HS-5 (cell line): Measurements from ENCODE around the gene HNRNPL.

Experiments
- DNase-seq: peaks from one replicate; pipeline ENCODE4 v3.0.0-alpha.2; 2012; ENCODE audit warnings: low read depth

Gene HNRNPL

DNA sequence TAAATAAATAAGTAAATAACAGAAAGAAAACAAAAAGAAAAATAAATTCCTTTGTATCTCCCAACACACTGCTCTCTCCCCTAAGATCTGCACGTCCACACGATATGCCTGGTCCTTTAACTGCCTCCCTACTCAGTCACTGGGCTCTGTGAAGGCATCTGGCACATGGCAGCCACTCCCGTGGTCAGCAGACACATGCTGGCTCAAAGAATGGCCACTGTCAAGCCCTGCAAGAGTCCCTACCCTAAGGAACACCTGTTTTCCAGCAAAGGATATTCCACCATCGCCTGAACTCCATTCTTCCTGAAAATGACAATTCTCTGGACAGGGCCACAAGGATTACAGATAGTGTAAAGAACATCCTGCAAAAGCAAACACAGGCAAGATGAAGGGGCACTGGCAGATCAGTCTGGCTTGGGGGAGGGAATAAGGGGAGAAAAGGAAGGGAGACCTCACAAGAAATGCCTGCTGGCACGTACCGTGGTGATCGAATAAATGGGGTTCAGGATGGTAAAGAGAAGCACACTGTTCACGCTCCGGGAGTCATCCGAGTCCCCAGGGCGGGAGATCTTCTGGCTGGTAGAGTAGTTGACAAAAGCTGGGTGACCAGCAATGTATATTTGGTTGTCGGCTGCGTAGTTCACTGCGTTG is 4.3 kb downstream of the HNRNPL start:
- DNase-seq, result no peak

DNA sequence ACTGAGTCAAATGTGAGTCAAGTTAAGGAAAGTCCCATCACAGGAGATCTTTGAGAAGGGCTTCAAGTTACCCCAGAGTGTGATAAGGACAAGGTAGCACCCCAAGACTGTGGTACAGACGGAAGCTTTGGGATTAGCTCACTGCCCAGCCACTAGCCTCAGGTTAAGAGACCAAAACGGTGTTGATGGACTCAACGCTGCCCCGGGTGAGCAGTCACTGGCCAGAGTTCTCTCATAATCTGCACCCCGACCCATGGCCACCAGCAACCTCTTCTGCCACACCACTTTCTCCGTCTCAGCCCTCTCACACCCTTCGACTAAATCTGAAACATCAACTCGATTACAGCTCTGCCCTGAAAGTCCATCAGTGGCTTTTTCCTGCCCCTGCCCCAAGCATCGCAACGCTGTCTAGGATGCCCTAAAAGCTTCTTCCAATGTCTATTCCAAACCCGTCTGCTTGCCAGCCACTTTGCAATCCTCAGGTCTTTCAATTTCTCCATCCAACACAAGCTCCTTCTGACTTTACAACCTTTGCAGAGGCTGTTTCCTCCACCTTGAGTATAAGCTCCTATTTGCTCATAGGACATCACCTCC is 5.6 kb downstream of the HNRNPL start:
- no peak for DNase-seq

DNA sequence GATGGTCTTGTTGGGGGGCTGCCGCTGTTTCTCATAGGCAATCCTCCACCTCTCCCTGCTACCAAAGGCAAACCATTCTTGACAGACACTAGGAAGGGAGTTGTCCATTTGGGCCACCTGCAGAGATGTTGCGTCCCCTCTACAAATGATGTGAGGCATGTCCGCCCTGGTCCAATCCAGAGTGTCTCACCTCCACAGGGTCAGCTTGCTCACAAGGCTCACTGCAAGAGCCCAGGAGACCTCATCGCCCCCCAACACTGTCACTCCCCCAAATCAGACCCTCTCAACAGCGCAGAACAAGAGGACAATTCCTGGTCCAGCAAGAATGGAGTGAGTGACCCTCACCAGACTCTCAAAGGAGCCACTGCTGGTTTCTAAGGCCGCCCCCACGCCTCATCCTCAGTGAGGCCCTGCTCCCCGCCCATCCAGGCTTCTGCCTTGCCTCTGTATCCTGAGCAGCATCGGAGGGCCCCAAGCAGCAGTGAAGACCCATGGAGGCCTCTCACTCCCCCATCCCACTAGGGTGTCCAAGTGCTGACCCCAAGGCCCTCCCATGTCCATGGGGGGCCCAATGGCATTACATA is 6.5 kb downstream of the HNRNPL start:
- DNase-seq, result no peak

GRCh38 chr19:38842439-38843174 is 7.2 kb downstream of the HNRNPL start:
- DNase-seq, result no peak

DNA sequence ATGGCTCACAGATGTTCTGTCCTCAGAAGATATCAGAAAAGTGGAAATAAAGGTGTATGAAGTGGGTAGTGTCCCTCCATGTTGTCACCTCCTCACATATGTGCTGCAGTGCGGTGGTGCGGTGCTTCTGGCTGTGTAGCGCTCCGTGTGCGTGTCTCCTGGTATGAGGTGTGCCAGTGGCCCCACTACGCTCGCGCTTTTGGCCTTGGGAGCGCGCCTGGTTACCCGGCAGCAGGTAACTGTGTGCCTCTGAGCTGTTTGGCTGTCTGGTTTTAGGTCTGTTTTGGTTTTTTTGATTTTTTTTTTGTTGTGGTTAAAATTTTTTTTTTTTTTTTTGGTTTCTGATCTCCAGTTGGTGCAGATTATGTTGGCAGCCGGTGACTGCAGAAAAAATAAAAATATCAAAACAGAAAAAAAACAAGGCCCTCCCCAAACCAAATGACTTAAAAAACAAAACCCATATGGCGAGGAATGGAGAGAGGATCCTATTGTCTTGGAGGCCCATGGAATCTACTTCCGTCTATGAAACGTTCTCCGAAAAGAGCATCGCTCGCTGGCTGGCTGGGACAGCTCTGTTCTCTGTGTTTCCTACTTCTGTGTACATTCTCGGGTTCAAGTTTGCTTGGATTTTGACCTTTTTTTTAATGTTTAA is 7.9 kb downstream of the HNRNPL start:
- DNase-seq, result no peak

GRCh38 chr19:38841180-38841766 is 8.5 kb downstream of the HNRNPL start:
- DNase-seq, result no peak

DNA sequence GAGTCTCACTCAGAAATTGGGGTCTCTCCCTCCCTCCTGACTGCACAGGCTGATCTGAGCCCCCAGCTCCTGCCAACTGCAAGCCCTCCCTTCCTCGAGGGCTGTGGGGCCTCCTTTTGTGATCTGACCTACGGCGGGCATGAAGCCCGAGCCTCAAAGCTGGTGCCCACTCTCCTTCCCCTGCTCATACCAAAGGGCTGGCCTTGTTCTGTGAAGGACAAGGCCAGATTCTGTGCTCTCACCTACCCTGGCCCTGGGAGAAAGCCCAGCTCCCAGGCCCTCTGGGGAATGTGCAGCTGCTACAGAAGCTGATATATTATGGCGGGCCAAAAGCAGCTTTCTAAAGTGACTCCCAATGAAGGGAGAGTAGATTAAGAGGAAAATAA is 9.2 kb downstream of the HNRNPL start:
- no peak for DNase-seq

- no peak for DNase-seq
Observed at GRCh38 chr19:38839816-38840582, 9.8 kb downstream of the HNRNPL start.

- no peak for DNase-seq
Observed at GRCh38 chr19:38838986-38839761, 10.6 kb downstream of the HNRNPL start.

DNA sequence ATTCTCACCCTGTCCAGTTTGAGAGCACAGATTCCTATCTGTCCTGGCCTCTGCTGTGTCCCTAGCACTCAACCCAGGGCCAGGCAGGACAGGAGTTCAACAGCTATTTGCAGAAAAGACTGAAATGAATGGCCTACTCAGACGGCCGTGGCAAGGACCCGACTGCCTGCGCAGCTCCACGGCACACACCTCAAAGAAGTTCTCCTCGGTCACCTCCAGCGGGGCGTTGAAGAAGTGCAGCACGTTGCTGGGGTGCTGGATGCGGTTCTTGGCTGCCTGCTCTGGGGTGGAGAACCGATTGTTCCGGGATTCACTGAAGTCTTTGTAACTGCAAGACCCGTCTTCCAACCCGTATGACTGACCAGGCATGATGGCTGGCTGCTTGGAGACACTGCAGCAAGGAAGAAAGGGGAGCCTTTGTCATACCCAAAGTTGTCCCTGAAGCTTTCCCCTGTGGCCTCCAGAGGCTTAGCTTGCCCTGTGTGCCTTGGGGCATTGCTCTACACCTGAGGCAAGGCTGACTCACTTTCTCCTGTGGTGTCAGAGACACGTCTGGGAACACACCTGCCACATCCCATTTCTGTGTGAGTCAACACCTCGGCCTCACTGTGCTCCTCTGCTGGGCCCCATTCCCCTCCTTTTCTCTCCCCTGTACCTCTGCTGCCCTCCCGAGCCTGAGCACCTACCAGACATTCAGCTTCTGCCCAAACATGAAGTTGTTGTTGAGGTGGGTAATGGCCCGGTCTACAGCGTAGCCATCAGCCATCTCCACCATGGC is 11.4 kb downstream of the HNRNPL start:
- no peak for DNase-seq

- no peak for DNase-seq
Observed at GRCh38 chr19:38837656-38838121, 12.1 kb downstream of the HNRNPL start.

- DNase-seq, result no peak
Observed at GRCh38 chr19:38836983-38837626, 12.7 kb downstream of the HNRNPL start.

- no peak for DNase-seq
Observed at GRCh38 chr19:38836159-38836982, 13.4 kb downstream of the HNRNPL start.

DNA sequence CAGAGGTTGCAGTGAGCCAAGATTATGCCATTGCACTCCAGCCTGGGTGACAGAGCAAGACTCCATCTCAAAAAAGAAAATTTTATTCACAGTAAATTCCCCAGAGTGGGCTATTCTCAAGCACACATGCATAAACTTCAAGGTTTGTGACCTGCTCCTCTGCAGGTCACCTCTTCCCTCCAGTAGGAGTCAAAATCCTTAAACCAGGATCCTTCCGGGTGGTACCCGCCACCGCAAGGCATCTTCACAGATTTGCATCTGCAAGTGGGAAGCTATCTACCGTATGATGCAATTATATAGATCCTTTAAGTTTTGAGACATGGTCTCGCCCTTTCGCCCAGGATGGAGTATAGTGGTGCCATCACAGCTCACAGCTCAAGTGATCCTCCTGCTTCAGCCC is 15.2 kb downstream of the HNRNPL start:
- no peak for DNase-seq

DNA sequence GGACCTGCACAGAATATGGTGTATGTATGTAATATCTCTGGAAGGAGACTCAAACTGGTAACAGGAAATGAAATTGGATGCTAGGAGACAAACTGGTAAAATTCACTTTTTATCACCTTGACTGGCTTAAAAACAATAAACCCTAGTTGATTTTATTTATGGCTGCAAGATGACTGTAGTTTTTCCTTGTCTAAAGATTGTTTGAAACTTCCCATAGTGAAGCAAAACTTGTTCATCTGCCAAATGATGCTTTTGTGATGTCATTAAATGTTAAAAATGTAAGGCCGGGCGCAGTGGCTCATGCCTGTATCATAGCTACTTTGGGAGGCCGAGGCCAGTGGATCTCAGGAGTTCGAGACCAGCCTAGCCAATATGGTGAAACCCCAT is 15.7 kb downstream of the HNRNPL start:
- no peak for DNase-seq

- DNase-seq, result no peak
Observed at GRCh38 chr19:38833092-38833425, 16.7 kb downstream of the HNRNPL start.

DNA sequence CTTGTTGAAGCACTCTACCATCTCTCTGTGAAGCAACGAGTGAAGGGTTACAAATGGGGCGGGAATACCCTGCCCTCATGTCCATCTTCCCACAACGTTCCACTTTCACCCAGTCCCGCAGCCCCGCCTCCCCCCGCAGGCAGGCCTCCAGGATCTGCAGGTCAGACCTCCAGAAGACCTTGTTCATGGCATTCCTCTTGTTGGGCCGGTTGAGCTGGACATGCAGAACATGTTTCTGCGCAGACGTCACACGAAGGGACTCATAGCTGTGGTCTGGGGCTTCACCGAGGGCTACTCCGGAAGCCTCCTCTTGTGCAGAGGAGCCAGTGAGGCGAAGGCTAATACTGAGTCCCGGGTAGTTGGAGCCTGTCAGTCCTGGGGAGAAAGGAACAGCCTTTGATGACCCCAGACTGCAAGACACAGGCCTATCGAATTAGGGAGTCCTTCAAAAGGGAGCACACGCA is 18.6 kb downstream of the HNRNPL start:
- DNase-seq, result peak; percentile 67

DNA sequence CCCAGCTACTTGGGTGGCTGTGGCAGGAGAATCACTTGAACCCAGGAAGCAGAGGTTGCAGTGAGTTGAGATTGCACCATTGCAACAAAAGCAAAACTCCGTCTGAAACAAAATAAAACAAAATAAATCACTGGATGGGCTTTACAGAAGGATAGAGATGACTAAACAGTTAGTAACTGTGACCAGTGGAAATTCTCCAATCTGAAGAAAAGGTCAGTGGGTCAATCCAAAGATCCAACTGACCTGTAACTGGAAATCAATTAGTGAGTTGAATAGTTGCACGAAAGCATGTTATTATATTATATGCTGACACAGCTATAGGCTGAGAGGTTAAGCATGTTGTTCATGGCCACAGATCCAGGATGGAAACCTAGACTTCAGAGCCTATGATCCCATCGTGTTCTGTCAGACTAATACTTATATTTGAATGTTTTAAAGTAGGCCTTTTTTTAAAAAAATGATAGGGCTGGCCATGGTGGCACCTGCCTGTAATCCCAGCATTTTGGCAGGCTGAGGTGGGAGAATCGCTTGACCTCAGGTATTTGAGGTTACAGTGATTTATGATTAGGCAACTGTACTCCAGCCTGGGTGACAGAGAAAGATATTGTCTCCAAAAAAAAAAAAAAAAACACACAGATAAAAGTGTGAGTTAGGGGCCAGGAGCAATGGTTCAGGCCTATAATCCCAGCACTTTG is 19.6 kb downstream of the HNRNPL start:
- no peak for DNase-seq
